ENCODE results near the gene ATG4D. TPM values are rescaled to one million over a fixed set of nuclear protein-coding genes. Genes with fewer than 3 reads are reported as not detected.

Gene ATG4D
- total and polyA plus RNA-seq, 11 donors, result 47.3 to 83.5 (median 55.9) TPM

- peaks cover 0 to 13% (median 0%) of the 10 kb centered on the region in 12 donors for H3K4me1 ChIP-seq
- intact Hi-C loops (cut with DNase I), result no loop called here
- H3K27ac ChIP-seq, result peak overlapping the region in 1 of 12 donors; percentile 56
- no peak for TF ChIP-seq CTCF (IDR thresholded peaks at IDR 0.05)
- TF ChIP-seq POLR2A (IDR thresholded peaks at IDR 0.05), result no peak
- H3K36me3 ChIP-seq, result peaks cover 0 to 100% (median 96%) of the 10 kb centered on the region in 9 donors
- no peaks in the 10 kb centered on the region for H3K9me3 ChIP-seq
- 75 to 84% (median 82%) methylated on average over 13 of the region's 13 CpGs for WGBS, 4 donors
- H3K4me3 ChIP-seq, result peak overlapping the region in 1 of 12 donors; percentile 2
- DNase-seq (no peak), ATAC-seq (peak in 3 of 4 donors; percentile 4 to 6 (median 6))
- no peaks in the 10 kb centered on the region for H3K27me3 ChIP-seq
These were observed 9.5 kb downstream of the ATG4D start for GRCh38 chr19:10553087-10553667.

- WGBS, 4 donors, result 64 to 78% (median 64%) methylated on average over 6 to 12 of the region's 12 CpGs; no CpG with 5 or more reads in 1 of the 4 donors
- intact Hi-C loops (cut with DNase I), result no loop called here
- H3K27ac ChIP-seq, result peak overlapping the region in 1 of 12 donors; percentile 56
- H3K4me3 ChIP-seq, result peak overlapping the region in 1 of 12 donors; percentile 2
- no peaks in the 10 kb centered on the region for H3K27me3 ChIP-seq
- DNase-seq (no peak), ATAC-seq (no peak)
- peaks cover 0 to 100% (median 96%) of the 10 kb centered on the region in 9 donors for H3K36me3 ChIP-seq
- H3K4me1 ChIP-seq, result peaks cover 0 to 13% (median 0%) of the 10 kb centered on the region in 12 donors
- TF ChIP-seq CTCF (IDR thresholded peaks at IDR 0.05) (no peak), POLR2A (IDR thresholded peaks at IDR 0.05) (no peak)
- H3K9me3 ChIP-seq, result no peaks in the 10 kb centered on the region
These were observed 10.3 kb downstream of the ATG4D start for GRCh38 chr19:10553943-10554381.

- H3K36me3 ChIP-seq, result peaks cover 0 to 100% (median 96%) of the 10 kb centered on the region in 9 donors
- whole genome bisulfite sequencing, 4 donors, result 86 to 88% (median 87%) methylated on average over 26 to 30 of the region's 30 CpGs
These were observed 11.3 kb downstream of the ATG4D start for GRCh38 chr19:10554760-10555609.

More at GRCh38 chr19:10554760-10555609, 11.3 kb downstream of the ATG4D start:
- Histone ChIP-seq H3K4me3 (no peak overlapping the region), H3K27ac (peak overlapping the region in 1 of 12 donors; percentile 56), H3K9me3 (no peaks in the 10 kb centered on the region), H3K4me1 (peaks cover 0 to 13% (median 0%) of the 10 kb centered on the region in 12 donors), H3K27me3 (no peaks in the 10 kb centered on the region)
- ATAC-seq (peak in 1 of 4 donors; percentile 9), DNase-seq (no peak)
- no peak for TF ChIP-seq CTCF (IDR thresholded peaks at IDR 0.05)
- no peak for TF ChIP-seq POLR2A (IDR thresholded peaks at IDR 0.05)
- intact Hi-C loops (cut with DNase I), result no loop called here
